ENCODE results near the gene HHIPL1.

HHIPL1 gene

DNA sequence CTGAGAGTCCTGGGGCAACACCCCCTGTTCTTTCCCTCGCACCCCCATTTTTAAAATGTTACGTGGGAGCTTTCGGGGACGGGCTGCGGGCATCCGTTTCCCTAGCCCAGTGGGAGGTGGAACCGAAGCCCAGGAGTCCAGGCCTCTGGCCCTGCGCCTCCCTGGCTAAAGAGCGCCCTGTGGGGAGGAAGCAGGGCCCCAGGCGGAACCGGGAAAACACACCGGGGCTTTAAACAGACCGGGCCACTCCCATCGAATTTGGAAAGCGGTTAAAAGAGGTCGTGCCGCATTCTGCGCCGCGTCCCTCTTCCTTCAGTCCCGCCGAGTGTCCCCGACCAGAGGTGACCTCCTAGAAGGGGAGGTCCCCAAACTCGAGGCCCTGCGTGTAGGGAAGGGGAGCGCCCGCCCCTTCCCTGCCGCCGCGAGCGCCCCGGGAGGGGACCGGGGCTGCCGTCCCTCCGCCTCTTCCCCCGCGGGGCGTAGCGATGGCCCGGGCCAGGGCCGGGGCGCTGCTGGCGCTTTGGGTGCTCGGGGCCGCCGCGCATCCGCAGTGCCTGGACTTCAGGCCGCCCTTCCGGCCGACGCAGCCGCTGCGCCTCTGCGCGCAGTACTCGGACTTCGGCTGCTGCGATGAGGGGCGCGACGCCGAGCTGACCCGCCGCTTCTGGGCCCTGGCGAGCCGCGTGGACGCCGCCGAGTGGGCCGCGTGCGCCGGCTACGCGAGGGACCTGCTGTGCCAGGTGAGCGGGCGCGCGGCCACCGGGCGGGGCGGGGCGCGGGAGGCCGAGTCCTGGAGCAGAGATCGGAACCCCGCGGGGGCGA is at the start of gene HHIPL1:
Gene HHIPL1 (plus strand): TSS at position 407 of the 822 bp plus-strand sequence. CDS start 79 bp downstream, at position 486.
- no peak for DNase-seq

DNA sequence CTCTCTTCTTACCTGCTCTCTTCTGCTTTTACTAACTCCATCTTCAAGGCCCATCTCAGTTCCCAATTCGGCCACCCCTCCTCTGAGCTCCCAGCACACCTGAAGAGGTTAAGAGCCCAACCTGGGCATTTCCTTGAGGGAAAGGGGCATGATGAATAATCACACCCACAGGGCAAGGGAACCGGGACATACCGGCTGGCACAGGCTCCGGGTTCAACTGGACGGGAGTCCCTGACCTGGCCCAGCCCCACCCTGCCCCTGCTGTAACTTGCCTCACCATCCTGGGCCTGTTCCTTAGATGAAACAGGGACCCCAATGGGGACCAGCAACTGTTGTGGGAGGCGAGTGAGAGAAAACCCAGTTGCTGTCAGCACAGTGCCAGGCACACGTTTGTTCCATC is 49.4 kb upstream of the HHIPL1 start:
- DNase-seq, result no peak

DNA sequence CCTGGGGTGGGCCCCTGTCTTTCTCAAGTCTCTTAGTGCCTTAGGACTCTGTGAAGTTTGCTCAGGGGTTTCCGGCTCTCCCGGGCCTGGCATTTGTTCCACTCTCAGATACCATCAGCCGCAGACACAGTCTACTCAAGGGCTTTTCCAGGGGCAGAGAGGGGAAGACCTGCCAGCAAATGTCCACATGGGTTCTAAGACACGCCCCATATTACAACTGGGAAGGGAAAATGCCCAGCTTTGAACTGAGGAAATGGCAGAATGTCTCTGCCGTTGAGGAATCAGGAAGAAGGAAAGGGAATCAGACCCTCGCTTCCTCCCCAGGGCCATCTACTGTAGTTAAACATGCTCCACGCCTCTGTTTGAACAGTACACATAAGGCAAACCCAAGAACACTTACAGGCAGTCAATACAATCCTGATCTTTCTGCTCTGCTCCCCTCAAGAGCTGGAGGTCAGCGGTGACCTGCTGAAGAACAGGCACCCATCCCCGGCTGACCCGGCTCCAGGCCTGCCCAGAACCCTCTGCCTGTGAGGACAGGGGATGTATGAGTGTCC is 48.8 kb upstream of the HHIPL1 start:
- no peak for DNase-seq

DNA sequence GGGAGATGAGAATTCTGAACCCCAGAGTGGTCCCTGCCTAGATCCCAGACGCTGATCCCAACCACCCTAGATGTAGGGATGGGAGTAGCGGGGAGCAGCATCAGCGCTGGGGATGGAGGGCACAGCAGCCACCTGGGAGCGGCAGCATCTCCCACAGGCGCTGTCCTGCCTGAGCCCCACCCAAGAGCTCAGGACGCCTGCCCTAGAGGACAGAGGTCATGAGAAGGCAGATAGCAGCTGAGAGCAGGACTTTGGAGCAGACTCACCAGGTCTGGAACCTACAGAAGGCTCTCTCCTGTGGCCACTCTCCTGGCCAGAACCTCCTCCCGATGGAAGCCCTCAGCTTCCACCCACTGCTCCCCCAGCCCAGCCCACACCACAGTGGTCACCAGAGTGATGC is 48.2 kb upstream of the HHIPL1 start:
- no peak for DNase-seq

DNA sequence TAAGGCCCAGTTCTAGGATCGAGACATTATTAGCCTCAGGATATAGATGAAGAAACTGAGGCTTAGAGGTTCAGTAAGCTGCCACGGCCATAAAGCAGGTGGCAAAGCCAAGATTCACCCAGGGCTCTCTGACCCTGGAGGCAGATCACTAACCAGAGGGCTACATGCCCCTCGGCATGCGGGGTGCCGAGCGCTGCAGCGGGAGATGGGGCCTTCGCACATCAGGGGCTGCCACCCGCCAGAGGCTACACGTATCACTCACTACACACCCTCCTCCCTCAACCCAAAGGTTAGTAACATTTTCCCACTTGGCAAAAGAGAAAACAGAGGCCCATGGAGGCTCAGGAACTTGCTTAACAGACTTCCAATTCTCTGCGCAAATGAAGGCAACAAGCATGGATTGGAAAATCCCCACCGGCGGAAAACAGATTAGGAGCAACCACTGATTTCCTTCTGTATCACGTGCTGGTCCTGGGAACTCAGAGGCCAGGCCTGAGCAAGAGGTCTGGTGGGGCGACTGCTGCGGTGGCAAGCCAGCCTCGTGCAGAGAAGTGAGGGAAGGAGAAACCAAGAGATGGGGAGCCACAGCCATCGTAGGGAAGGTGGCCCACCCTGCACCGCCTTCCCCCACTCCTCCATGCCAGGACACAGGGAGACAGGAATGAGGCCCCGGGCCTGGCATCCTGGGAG is 46.9 kb upstream of the HHIPL1 start:
- no peak for DNase-seq

DNA sequence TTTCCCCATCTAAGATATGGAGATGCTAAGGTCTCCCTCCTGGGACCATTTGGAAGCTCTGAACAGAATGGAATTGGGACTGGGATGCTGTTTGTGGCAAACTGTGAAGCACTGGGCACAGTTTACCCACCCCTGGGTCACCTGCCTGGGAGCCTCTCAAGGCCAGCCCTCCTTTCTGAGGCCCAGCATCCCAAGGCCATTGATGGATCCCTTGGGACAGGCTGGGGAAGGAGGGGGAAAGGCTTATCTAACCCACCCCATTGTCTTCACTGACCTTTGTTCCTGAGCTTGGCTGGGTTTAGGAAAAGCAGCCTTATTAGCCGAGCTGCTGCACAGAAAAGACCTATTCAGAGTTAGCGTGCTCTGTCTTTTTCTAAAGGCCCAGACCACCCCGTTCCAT is 46.2 kb upstream of the HHIPL1 start:
- no peak for DNase-seq

DNA sequence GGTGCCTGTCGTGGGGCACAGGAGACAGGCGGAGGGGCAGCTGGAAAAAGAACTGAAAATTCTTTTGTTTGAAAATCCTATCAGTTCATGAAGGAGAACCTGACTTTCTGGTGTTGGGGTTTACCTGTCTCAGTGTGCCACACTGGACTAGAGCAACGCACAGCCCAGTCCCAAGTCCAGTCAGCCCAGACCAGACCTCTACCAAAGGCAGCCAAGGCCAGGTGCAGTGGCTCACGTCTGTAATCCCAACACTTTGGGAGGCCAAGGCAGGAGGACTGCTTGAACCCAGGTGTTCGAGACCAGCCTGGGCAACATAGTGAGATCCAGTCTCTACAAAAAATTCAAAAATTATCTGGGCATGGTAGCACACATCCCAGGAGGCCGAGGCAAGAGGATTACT is 45.5 kb upstream of the HHIPL1 start:
- no peak for DNase-seq

DNA sequence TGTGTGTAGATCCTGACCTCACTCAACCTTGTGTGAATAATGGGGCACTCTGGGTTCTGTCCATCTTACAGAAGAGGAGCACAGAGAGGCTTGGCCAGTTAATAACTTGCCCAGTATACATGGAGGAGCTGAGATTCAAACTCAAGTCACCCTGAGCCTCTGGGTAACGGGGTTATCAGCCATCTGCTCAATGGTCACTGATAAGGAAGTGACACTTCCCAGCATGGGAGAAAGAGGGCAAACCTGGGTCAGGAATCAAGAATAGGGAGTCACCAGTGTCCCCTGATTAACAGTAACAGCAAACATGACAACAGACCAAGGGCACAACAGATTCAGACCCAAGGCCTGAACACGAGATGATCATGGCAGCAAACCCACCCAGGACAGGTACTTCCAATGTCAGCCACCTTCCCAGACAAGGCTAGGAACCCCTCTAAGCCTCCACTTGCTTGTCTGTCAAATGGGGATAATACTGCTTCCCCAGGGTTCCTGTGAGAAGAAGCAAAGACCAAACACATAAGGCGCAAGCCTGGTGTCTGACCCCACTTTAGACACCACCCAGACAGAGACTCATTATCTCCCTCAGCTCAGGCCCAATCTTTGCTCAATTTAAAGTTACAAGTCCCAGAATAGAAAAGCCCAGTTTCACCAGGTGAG is 44.6 kb upstream of the HHIPL1 start:
- DNase-seq, result no peak

DNA sequence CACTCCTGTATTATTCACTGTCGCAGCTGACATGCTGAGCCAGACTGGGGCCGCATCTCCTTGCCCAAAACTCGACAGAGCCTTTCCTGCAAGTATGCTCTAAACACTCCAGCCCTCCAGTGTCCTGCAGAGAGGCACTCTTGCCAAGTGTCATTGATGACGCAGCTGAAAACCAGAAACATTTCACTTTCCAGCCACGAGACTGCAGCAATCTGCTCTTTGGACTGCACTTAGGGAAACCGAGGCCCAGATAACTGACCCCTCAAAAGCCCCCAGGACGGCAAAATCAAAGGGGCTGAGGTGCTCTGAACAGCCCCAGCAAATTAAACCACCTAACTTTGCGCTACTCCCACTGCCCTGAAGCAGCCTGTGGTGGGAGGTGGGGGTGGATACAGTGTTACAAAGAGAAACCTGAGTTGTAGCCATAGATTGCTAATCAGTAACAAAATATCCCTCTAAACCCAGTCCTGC is 43.5 kb upstream of the HHIPL1 start:
- DNase-seq, result no peak

DNA sequence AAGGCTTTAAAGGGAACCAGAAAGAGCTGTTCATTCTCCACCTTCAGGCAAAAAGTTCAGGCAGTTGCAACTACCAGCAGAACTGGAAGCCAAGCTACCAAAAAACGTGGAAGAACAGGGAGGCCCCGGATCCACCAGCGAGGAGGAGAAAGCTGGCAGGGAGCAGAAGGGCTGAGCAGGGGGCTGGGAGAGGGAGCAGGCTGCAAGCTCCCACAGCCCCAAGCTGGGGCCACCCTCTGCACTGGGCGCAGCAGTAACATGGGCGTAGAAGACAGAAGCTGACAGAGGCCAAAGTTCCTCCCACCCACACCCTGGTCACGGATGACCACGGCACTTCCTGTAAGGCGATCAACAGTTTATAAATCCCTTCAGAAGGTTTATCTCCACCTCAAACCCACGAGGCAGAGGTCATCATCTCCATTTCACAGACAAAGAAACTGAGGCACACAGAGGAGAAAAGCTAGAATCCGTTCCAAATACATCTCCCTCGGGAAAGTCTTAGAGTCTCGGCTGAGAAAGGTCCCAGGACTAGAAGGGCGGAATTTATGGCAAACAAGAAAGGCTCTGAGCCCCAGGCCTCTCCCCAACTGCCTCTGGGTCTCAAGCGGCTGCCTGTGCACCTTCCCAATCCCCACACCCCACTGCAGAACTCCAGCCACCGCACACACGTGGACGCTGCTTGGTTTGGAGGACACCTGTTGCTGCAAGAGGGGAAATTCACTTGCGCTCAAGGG is 42.7 kb upstream of the HHIPL1 start:
- no peak for DNase-seq

DNA sequence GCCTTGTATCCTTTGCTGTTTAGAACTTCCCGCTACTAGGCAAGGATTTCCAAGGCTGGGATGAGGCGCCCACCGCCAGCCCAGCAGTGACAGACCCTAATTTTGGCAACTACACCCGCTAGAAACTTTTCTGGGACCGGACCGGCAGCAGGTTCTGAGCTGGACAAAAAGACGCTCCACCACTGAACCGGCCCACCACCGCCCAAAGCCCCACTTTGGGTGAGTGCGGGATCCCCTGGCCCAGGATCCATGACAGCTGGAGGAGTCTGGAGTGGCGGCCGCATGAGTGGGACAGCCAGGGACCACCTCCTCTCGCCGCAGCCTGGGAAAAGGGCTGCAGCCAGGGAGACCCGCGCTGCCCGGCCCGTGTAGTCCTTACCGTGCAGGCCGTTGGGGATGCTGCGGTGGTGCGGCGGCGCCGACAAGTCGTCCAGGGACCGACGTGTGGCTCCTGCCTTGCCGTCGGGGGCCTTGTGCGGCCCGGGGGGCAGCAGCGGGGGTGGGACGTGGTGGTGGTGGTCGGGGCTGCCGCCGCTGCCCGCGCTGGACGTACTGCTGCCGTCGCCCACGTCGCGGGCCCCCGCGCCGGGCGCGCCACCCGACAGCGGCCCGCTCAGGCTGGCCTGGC is 42.0 kb upstream of the HHIPL1 start:
- DNase-seq, result no peak

DNA sequence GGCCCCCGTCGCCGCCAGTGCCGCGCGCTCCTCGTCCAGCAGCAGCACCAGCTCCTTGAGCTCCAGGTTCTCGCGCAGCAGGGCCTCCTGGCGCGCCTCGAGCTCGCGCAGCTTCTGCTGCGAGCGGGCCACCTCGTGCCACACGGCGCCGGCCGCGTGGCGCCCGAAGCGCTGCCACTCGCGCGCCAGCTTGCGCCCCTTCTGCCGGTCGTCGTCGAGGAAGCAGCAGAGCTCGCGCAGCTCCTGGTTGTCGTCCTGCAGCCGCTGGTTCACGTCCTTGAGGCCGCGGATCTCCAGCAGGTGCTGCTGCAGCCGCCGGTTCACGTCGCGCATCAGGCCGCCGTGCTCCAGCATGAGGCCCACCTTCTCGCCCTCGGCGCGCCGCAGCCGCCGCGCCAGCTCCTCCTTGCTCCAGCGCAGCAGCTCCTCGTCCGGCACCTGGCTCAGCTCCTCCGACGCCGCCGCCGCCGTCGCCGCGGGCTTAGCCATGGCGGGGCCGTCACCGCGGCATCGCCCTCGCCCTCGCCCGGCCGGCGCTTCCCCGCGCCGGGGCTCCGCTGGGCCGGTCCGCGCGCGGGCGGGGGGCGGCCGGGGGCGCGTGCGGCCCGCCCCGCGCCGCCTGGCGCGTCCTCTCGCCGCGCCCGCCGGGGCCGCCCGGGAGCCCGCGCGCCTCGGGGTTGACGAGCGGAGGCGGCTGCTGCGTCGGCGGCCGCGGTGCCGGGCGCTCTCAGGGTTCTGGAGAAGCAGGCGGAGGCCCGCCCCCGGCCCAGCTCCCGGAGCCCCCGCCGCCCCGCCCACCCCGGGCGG is 41.3 kb upstream of the HHIPL1 start, which contains the start of gene CCDC85C:
Gene CCDC85C (minus strand): TSS at position 737 of the 807 bp plus-strand sequence. CDS start 248 bp downstream, at position 489.
- peak; percentile 29 to 31 for DNase-seq

DNA sequence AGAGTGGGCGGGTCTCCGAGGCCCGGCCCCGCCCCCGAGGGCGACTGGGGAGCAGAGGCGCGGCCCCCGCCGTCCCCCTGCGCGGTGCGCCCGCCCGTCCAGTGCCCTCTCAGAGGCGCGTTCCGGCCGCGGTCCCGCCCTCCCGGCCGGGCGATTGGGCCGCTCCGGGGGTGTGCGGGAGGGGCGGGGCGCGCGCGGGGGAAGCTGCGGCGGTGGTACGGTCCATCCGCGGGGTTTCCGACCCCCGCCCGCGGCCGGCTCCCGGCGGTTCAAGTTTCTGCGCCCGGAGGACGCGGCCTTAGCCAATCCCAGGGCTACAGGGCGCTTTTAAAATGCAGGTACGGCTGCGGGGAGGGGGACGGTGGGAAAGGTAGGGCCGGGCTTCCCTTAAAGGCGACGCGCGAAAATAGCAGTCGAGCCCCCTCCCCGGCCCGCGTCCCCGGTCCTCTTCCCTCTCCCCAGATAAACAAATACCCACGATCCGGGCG is 40.6 kb upstream of the HHIPL1 start:
- peak; percentile 88 to 92 for DNase-seq

DNA sequence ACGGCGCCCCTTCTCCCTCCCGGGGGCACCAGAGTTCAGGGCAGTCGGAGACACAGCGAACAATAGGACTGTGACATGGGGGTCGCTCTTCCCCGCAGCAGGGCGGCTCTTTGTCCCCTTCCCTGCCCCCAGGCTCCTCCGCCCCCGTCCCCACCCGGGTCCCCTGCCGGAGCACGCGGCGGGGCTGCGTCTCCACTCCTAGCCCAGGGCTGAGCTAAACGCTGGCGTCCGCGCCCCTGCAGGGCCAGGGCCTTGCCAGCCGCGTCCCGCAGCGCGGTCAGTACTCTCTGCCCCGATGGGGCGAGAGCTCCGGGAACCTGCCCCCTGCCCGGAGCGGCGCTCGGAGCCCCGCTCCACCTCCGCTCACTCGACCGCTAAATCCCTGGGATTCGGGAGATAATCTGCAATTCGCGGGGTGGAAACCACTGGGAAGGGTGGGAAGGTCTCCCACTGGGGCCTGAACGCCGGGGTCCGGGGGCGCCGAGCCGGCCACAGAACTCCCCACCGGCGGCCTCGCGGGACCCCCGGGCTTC is 40.1 kb upstream of the HHIPL1 start:
- peak in 1 of 2 donors; percentile 6 for DNase-seq

DNA sequence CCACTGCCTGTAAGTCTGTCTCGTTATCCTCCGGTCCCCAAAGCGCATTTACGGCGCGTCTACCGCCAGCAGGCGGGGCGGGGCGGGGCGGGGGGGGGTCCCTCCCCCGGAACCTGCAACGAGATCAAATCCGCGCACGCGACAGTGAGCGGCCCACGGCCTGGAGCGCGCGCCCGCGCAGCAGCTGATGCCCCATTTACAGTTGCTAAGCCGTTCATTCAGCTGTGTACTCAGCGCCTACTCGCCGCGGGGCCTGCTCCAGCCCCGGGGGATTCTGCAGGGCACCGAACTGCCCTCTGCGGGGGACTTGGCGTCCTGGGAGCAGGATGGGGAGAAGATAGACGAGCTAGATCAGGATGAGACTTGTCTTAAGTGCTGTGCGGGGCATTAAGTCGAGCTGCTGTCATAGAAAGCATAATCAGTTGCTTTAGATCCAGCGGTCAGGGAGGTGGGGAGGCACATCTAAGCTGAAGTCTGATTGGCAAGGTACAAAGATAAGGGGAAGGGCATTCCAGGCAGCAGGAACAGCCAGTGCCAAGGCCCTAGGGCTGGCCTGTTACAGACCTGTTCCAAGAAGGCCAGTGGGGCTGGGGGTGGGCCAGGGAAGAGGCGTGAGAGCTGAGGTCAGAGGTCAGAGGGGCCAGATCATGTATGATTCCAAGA is 39.5 kb upstream of the HHIPL1 start:
- DNase-seq, result peak; percentile 54 to 61

DNA sequence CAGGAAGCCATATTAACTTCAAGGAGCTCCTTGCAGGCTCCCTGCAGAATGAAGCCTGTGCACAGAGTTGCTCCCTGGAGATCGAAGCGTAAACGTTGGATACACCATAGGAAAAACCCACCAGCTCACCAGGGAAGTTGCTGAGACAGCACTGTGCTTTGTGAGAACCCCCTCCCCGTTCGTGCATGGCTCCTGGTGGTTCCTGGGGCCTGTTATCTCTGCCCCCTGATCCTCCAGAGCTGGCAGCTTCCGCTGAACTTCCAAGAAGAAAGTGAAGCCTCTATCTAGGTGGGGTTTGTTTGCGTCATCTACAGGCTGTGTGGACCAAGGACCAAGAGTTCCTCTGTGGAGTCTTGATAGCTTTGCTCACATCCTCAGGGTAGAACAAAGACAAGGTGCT is 38.6 kb upstream of the HHIPL1 start:
- no peak for DNase-seq

DNA sequence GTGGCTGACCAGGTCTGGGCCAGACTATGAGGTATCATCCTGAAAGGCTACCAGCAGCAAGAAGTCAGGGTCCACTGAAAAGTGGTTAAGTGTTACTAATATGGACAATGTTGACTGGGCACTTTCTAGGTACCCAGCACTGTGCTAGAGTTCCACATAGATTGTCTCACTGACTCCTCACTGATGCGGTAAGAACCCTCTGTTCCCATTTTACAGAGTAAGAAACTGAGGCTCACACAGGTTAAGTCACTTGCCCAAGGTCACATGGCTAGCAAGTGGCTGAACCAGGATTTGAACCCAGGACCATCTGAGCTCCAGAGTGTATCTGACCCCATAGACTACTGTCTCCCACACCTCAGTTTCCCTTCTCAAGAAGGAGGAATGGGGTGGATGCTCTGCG is 36.3 kb upstream of the HHIPL1 start:
- DNase-seq, result no peak

DNA sequence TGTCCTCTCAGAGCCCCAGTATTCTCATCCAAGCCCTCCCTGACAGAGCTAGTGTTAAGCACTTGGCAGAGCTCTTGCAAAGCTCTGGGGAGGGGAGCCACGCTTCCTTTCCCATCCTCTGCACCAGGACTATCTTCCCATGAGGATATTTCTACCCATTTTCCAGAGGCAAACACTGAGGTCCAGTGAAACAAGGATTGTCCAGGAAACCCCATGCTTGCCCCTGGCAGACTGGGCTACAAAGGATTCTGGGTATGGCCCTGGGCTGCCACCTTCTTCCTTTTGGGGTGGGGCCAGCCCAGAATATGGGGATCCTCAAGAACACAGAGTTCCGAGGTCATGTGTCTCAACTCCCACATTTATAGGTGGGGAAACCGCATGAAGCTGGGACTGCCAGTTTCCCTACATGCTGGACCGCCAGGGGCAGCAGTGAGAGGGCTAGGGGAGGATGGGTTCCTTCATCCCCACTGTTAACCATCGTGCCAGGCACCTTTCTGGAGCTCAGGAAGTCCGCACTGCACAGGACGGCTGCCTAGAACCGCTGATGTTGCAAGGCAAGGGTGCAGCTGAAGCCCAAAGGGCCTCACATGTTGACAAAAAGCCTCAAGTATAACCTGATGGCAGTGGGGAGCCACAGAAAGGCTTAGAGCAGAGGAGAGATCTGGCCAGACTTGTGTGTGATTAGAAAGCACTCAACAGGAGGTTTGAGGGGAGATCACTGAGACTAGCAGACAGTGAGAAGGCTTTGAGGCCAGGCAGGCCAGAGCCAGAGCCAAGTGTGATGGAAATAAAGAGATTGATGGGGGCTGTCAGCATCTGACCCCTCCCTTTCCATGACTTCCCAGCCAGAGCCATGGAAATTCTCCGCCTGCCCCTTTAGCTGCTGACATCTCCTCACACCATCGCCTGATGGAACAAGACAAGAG is 35.4 kb upstream of the HHIPL1 start:
- peak in 1 of 2 donors; percentile 15 for DNase-seq

DNA sequence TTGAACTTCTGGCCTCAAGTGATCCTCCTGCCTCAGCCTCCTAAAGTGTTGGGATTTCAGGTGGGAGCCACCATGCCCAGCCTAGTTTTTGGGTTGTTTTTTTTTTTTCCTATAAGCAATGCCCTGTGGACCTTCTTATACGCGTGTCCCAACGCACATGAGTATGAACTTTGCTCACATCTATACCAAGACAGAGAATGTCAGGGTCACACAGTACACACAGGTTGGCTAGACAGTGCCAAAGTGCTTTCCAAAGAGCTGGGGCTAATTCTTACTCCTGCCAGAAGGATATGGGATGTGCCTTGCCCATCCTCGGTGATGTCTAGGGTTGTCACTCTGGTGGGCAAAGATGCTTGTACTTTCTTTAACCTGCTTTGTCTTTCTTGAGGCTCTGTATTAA is 33.3 kb upstream of the HHIPL1 start:
- no peak for DNase-seq
